IMR-90 (cell line): ENCODE data around the gene TMEM74B. TPM values are rescaled to one million over a fixed set of nuclear protein-coding genes. Genes with fewer than 3 reads are reported as not detected.

Experiments used
- ATAC-seq: fragments of 200-7000 bp; cut with Tn5 transposase; 2 replicates; pipeline ENCODE4 v1.9.1; 2020; ENCODE audit warnings: low read depth, mild to moderate bottlenecking, moderate library complexity
- BruUV-seq: library from RNA; stranded (reverse); fragments of 400-500 nt; replicated peaks from 2 replicates; lab custom pipeline; 2021; lab: Mats Ljungman, UMichigan
- CTCF ChIA-PET: fragments of 300-600 bp; formaldehyde crosslinking; extraction: SDS; loops from one replicate; lab custom pipeline; 2021; ENCODE audit warnings: antibody characterized with exemption; lab: Yijun Ruan, JAX
- POLR2A ChIA-PET: fragments of 300-600 bp; sonication (Branson Sonifier 250); formaldehyde crosslinking; loops from one replicate; lab custom pipeline; 2022; ENCODE audit warnings: antibody characterized with exemption; ENCODE audit not compliant: unreplicated experiment; lab: Charles Lee
- DNase-seq: peaks from one replicate; pipeline ENCODE4 v3.0.0; 2013
- H2AFZ ChIP-seq: replicated peaks from 2 replicates; pipeline ENCODE3; 2013; ENCODE audit warnings: low read length, mild to moderate bottlenecking; ENCODE audit not compliant: poor library complexity
- H2AK5ac ChIP-seq: 2 replicates; pipeline ENCODE4 v1.6.1; 2013; ENCODE audit warnings: low read depth, low read length, inconsistent platforms
- H2AK9ac ChIP-seq: replicated peaks from 2 replicates; pipeline ENCODE3; 2013; ENCODE audit warnings: mild to moderate bottlenecking, low read depth, low read length, moderate library complexity; ENCODE audit not compliant: poor library complexity
- H2BK120ac ChIP-seq: 2 replicates; pipeline ENCODE4 v1.6.1; 2013; ENCODE audit warnings: low read depth, low read length, inconsistent platforms
- H2BK15ac ChIP-seq: 3 replicates; pipeline ENCODE4 v1.6.1; 2013; ENCODE audit warnings: low read depth, low read length, inconsistent platforms
- H2BK20ac ChIP-seq: 2 replicates; pipeline ENCODE4 v1.6.1; 2013; ENCODE audit warnings: low read depth, mild to moderate bottlenecking, inconsistent platforms, low read length, moderate library complexity
- H2BK5ac ChIP-seq: 2 replicates; pipeline ENCODE4 v1.6.1; 2013; ENCODE audit warnings: mild to moderate bottlenecking, low read depth, low read length, inconsistent platforms; ENCODE audit not compliant: poor library complexity, severe bottlenecking
- H3K14ac ChIP-seq: replicated peaks from 2 replicates; pipeline ENCODE4 v1.6.1; 2013; ENCODE audit warnings: low read depth, low read length, inconsistent platforms
- H3K18ac ChIP-seq: 2 replicates; pipeline ENCODE4 v1.6.1; 2013; ENCODE audit warnings: low read depth, low read length, control low read depth
- H3K23ac ChIP-seq: 2 replicates; pipeline ENCODE4 v1.6.1; 2013; ENCODE audit warnings: low read depth, low read length, inconsistent platforms
- H3K27ac ChIP-seq: 2 replicates; pipeline ENCODE4 v1.5.1; 2013; ENCODE audit warnings: mild to moderate bottlenecking, control low read depth, low read length; ENCODE audit not compliant: insufficient read depth
- H3K27me3 ChIP-seq: 2 replicates; pipeline ENCODE4 v1.6.1; 2013; ENCODE audit warnings: low read length; ENCODE audit not compliant: control insufficient read depth, insufficient read depth
- H3K36me3 ChIP-seq: 2 replicates; pipeline ENCODE4 v1.6.1; 2013; ENCODE audit warnings: low read length, mixed read lengths; ENCODE audit not compliant: control insufficient read depth, insufficient read depth
- H3K4ac ChIP-seq: 2 replicates; pipeline ENCODE4 v1.6.1; 2013; ENCODE audit warnings: low read depth, low read length, inconsistent platforms
- H3K4me1 ChIP-seq: 2 replicates; pipeline ENCODE4 v1.6.1; 2013; ENCODE audit warnings: low read length, mixed read lengths; ENCODE audit not compliant: control insufficient read depth, insufficient read depth
- H3K4me2 ChIP-seq: 2 replicates; pipeline ENCODE4 v1.6.1; 2013; ENCODE audit warnings: low read depth, mild to moderate bottlenecking, control low read depth, low read length, moderate library complexity
- H3K4me3 ChIP-seq: 2 replicates; pipeline ENCODE4 v1.5.1; 2013; ENCODE audit warnings: low read depth, mild to moderate bottlenecking, control low read depth, low read length, moderate library complexity; ENCODE audit not compliant: insufficient read depth
- H3K56ac ChIP-seq: 2 replicates; pipeline ENCODE4 v1.6.1; 2013; ENCODE audit warnings: low read length, inconsistent platforms; ENCODE audit not compliant: insufficient read depth; ENCODE audit errors: extremely low read depth
- H3K79me1 ChIP-seq, 2 experiments: 2 replicates each; pipeline ENCODE4 v1.6.1; 2013; ENCODE audit warnings: low read length in 2 of 2, inconsistent platforms in 1 of 2, low read depth in 1 of 2
- H3K9ac ChIP-seq: 2 replicates; pipeline ENCODE4 v1.6.1; 2013; ENCODE audit warnings: low read depth, low read length, control low read depth
- H3K9me1 ChIP-seq: 2 replicates; pipeline ENCODE4 v1.6.1; 2013; ENCODE audit warnings: low read length, inconsistent platforms; ENCODE audit not compliant: insufficient read depth
- H3K9me3 ChIP-seq: 2 replicates; pipeline ENCODE4 v1.6.1; 2013; ENCODE audit warnings: low read length; ENCODE audit not compliant: control insufficient read depth, insufficient read depth
- H4K20me1 ChIP-seq: 2 replicates; pipeline ENCODE4 v1.6.1; 2013; ENCODE audit warnings: low read length, inconsistent platforms; ENCODE audit not compliant: insufficient read depth
- H4K5ac ChIP-seq: 2 replicates; pipeline ENCODE4 v1.6.1; 2013; ENCODE audit warnings: mild to moderate bottlenecking, low read depth, low read length, control low read depth
- H4K8ac ChIP-seq, 2 experiments: 2 replicates each; pipeline ENCODE4 v1.6.1; 2013; ENCODE audit warnings: low read depth in 2 of 2, low read length in 2 of 2, control low read depth in 1 of 2, inconsistent platforms in 1 of 2
- H4K91ac ChIP-seq: 2 replicates; pipeline ENCODE4 v1.6.1; 2013; ENCODE audit warnings: low read depth, low read length, inconsistent platforms; ENCODE audit not compliant: insufficient read depth
- BHLHE40 ChIP-seq: fragments of 150-350 bp; IDR thresholded peaks from 2 replicates; pipeline ENCODE4 v1.6.1; 2016; ENCODE audit warnings: mild to moderate bottlenecking, low read depth, low read length
- CEBPB ChIP-seq: IDR thresholded peaks from 2 replicates; pipeline ENCODE4 v1.6.1; 2012; ENCODE audit warnings: low read depth, low read length, improper control_type of control experiment
- CHD1 ChIP-seq: IDR thresholded peaks from 2 replicates; pipeline ENCODE4 v1.6.1; 2012; ENCODE audit warnings: low read depth, low read length, improper control_type of control experiment
- FOS ChIP-seq: fragments of 150-350 bp; IDR thresholded peaks from 2 replicates; pipeline ENCODE4 v1.6.1; 2016; ENCODE audit warnings: low read depth, low read length
- MAFK ChIP-seq: IDR thresholded peaks from 2 replicates; pipeline ENCODE4 v1.6.1; 2012; ENCODE audit warnings: low read depth, low read length, improper control_type of control experiment
- MAZ ChIP-seq: IDR thresholded peaks from 2 replicates; pipeline ENCODE4 v1.6.1; 2012; ENCODE audit warnings: low read depth, mild to moderate bottlenecking, low read length, improper control_type of control experiment, moderate library complexity, borderline replicate concordance
- MXI1 ChIP-seq: IDR thresholded peaks from 2 replicates; pipeline ENCODE4 v1.6.1; 2012; ENCODE audit warnings: low read depth, mild to moderate bottlenecking, low read length, moderate library complexity, borderline replicate concordance
- NFE2L2 ChIP-seq: fragments of 150-350 bp; IDR thresholded peaks from 2 replicates; pipeline ENCODE4 v1.6.1; 2016; ENCODE audit warnings: low read depth, mild to moderate bottlenecking, low read length
- POLR2A ChIP-seq: IDR thresholded peaks from 2 replicates; pipeline ENCODE4 v1.6.1; 2012; ENCODE audit warnings: mild to moderate bottlenecking, low read depth, low read length
- RAD21 ChIP-seq: IDR thresholded peaks from 2 replicates; pipeline ENCODE4 v1.6.1; 2012; ENCODE audit warnings: low read length, improper control_type of control experiment
- RCOR1 ChIP-seq: IDR thresholded peaks from 2 replicates; pipeline ENCODE4 v1.6.1; 2012; ENCODE audit warnings: mild to moderate bottlenecking, low read length, improper control_type of control experiment; ENCODE audit not compliant: insufficient replicate concordance
- RFX5 ChIP-seq: IDR thresholded peaks from 2 replicates; pipeline ENCODE4 v1.8.0; 2012; ENCODE audit warnings: low read depth, mild to moderate bottlenecking, low read length, moderate library complexity
- SMC3 ChIP-seq: fragments of 150-350 bp; IDR thresholded peaks from 2 replicates; pipeline ENCODE4 v1.6.1; 2016; ENCODE audit warnings: low read depth, mild to moderate bottlenecking, antibody characterized with exemption, low read length, moderate library complexity
- WGBS, 2 experiments: methylation state at CpG; one replicate each; pipeline versions ENCODE4 v1.1.5 to v1.1.7; 2013; ENCODE audit warnings: missing lambda C conversion rate in 2 of 2; ENCODE audit not compliant: insufficient read length in 1 of 2; ENCODE audit errors: extremely low coverage in 2 of 2; 5-methylcytosine and 5-hydroxymethylcytosine counted together
- dilution Hi-C: fragments of 300-500 bp; cut with HindIII; formaldehyde crosslinking; loops from one replicate; pipeline ENCODE4 v1.14.3; 2018; ENCODE audit warnings: low sequenced_read_pairs; ENCODE audit not compliant: unreplicated experiment
- in situ Hi-C: fragments of 300-500 bp; cut with MboI; formaldehyde crosslinking; loops from 3 replicates; pipeline ENCODE4 v1.14.3; 2019; ENCODE audit warnings: low sequenced_read_pairs, inconsistent platforms, mixed read lengths
- intact Hi-C: fragments of 100-400 bp; cut with micrococcal nuclease; formaldehyde crosslinking; loops from 2 replicates; pipeline ENCODE4 v1.10.0; 2022
- polyA plus RNA-seq, 3 experiments: library from polyadenylated mRNA; depleted of rRNA; stranded (reverse); fragments of >200 nt; gene quantifications; 2 replicates each; pipeline ENCODE4 v1.2.3, GENCODE V29; 2012; ENCODE audit warnings: low replicate concordance in 1 of 3
- total RNA-seq: library from RNA; depleted of rRNA; stranded (reverse); fragments of >200 nt; gene quantifications from 2 replicates; pipeline ENCODE4 v1.2.3, GENCODE V29; 2012
- TF ChIP-seq, protein P1 (sequence below): fragments of 150-350 bp; IDR thresholded peaks from 2 replicates; pipeline ENCODE4 v1.6.1; 2017; ENCODE audit warnings: mild to moderate bottlenecking, antibody characterized with exemption, low read length, low read depth
- TF ChIP-seq, protein P2 (sequence below): conservative IDR thresholded peaks from 2 replicates; pipeline ENCODE4 v1.5.1; 2012; ENCODE audit warnings: mild to moderate bottlenecking, low read depth, low read length, improper control_type of control experiment
- TF ChIP-seq, protein P3 (sequence below): fragments of 150-350 bp; IDR thresholded peaks from 2 replicates; pipeline ENCODE4 v1.6.1; 2016; ENCODE audit warnings: low read depth, mild to moderate bottlenecking, low read length, moderate library complexity, borderline replicate concordance

The TMEM74B gene
- total and polyA plus RNA-seq, 2 of the 4 experiments (the other 2 are of a cell fraction), result 0.03 TPM; not detected in 1

DNA sequence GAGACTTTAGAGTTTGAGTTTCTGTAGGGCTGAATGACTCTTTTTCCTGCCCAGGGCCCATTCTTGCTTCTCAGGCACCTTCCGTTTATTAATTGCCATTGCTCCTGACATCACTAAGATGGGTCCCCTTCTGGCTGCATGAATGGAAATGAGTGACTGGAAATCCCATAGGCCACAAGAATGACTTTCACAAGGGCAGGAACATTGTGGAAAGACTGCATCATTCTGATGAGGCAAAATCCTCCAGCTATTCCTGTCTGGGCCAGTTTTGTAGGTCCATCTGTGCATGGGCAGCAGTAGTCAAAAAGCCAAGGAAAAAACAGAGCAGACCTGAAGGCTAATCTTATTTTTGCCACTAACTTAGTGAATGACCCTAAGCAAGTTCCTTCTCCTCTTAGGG is 19.3 kb downstream of the TMEM74B start:
- ATAC-seq, result no peak
- H4K20me1 ChIP-seq, result 0 out of 2 replicates have a peak, but pooled peaks cover 13% of the 10 kb centered on the region
- H3K14ac ChIP-seq, result no peak overlapping the region
- no peaks in the 10 kb centered on the region for H3K4me1 ChIP-seq
- H2AK5ac ChIP-seq, result no peak overlapping the region
- H2AK9ac ChIP-seq, result no peak overlapping the region
- no peak overlapping the region for H4K5ac ChIP-seq
- no peak overlapping the region for H3K18ac ChIP-seq
- no peaks in the 10 kb centered on the region for H3K9me3 ChIP-seq
- H2BK120ac ChIP-seq, result no peak overlapping the region
- H2AFZ ChIP-seq, result no peak overlapping the region
- peaks cover 3 to 14% of the 10 kb centered on the region in 2 experiments; a peak in 3 of 4 replicates for H3K79me1 ChIP-seq
- H4K91ac ChIP-seq, result no peak overlapping the region
- H3K4me2 ChIP-seq, result no peak overlapping the region
- H3K27ac ChIP-seq, result no peak overlapping the region
- no peak overlapping the region for H3K23ac ChIP-seq
- ChIA-PET CTCF (no interaction called here), POLR2A (no interaction called here)
- intact Hi-C loops, result no loop called here
- H2BK15ac ChIP-seq, result no peak overlapping the region
- peaks cover 60% of the 10 kb centered on the region for H3K36me3 ChIP-seq
- no peak overlapping the region for H2BK5ac ChIP-seq
- TF ChIP-seq RFX5 (no peak), MXI1 (no peak), FOS (no peak), BHLHE40 (no peak), SMC3 (no peak), NFE2L2 (no peak), RCOR1 (no peak), RAD21 (no peak), MAFK (no peak), CEBPB (no peak), POLR2A (no peak), MAZ (no peak), CHD1 (no peak)
- TF ChIP-seq, protein P1, sequence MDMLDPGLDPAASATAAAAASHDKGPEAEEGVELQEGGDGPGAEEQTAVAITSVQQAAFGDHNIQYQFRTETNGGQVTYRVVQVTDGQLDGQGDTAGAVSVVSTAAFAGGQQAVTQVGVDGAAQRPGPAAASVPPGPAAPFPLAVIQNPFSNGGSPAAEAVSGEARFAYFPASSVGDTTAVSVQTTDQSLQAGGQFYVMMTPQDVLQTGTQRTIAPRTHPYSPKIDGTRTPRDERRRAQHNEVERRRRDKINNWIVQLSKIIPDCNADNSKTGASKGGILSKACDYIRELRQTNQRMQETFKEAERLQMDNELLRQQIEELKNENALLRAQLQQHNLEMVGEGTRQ, result no peak
- TF ChIP-seq, protein P2, sequence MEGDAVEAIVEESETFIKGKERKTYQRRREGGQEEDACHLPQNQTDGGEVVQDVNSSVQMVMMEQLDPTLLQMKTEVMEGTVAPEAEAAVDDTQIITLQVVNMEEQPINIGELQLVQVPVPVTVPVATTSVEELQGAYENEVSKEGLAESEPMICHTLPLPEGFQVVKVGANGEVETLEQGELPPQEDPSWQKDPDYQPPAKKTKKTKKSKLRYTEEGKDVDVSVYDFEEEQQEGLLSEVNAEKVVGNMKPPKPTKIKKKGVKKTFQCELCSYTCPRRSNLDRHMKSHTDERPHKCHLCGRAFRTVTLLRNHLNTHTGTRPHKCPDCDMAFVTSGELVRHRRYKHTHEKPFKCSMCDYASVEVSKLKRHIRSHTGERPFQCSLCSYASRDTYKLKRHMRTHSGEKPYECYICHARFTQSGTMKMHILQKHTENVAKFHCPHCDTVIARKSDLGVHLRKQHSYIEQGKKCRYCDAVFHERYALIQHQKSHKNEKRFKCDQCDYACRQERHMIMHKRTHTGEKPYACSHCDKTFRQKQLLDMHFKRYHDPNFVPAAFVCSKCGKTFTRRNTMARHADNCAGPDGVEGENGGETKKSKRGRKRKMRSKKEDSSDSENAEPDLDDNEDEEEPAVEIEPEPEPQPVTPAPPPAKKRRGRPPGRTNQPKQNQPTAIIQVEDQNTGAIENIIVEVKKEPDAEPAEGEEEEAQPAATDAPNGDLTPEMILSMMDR, result no peak
- TF ChIP-seq, protein P3, sequence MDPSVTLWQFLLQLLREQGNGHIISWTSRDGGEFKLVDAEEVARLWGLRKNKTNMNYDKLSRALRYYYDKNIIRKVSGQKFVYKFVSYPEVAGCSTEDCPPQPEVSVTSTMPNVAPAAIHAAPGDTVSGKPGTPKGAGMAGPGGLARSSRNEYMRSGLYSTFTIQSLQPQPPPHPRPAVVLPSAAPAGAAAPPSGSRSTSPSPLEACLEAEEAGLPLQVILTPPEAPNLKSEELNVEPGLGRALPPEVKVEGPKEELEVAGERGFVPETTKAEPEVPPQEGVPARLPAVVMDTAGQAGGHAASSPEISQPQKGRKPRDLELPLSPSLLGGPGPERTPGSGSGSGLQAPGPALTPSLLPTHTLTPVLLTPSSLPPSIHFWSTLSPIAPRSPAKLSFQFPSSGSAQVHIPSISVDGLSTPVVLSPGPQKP, result no peak
- peaks cover 25% of the 10 kb centered on the region for H3K9me1 ChIP-seq
- no peaks in the 10 kb centered on the region for H3K27me3 ChIP-seq
- H3K56ac ChIP-seq, result no peak overlapping the region
- no TSS peak for BruUV-seq
- H3K4ac ChIP-seq, result no peak overlapping the region
- H2BK20ac ChIP-seq, result no peak overlapping the region
- dilution Hi-C loops, result no loop called here
- no peak overlapping the region for H3K4me3 ChIP-seq
- in situ Hi-C loops, result no loop called here
- DNase-seq, result no peak
- H4K8ac ChIP-seq, result no peak overlapping the region
- H3K9ac ChIP-seq, result no peak overlapping the region
- WGBS, 2 experiments, result no CpG with 5 or more reads among the region's 1 CpG
